ENCODE data around the gene MORN5. TPM values are rescaled to one million over a fixed set of nuclear protein-coding genes. Genes with fewer than 3 reads are reported as not detected.

Gene MORN5
- total and polyA plus RNA-seq, 2 experiments from 2014 or later, result not detected

GRCh38 chr9:122118343-122119165 is 41.2 kb upstream of the MORN5 start (continued):
- no peak for TF ChIP-seq ZNF462 (CRISPR knock-in tag; IDR thresholded peaks at IDR 0.05)
- no peak for TF ChIP-seq EZH2 (IDR thresholded peaks at IDR 0.05; ENCODE audit: low read depth, unreplicated experiment)
- no peak for TF ChIP-seq JUNB (IDR thresholded peaks at IDR 0.05; ENCODE audit: unreplicated experiment)
- no peak for TF ChIP-seq CTCF (conservative IDR thresholded peaks at IDR 0.05; ENCODE audit: low read depth in 2 of 2)
- no peak for TF ChIP-seq ZNF114 (CRISPR knock-in tag; IDR thresholded peaks at IDR 0.05)
- no peak for TF ChIP-seq ZNF331 (CRISPR knock-in tag; IDR thresholded peaks at IDR 0.05; ENCODE audit: low read depth)
- TF ChIP-seq POLR2AphosphoS5 (IDR thresholded peaks at IDR 0.05; ENCODE audit: low read depth), result no peak
- TF ChIP-seq STAT1 (IDR thresholded peaks at IDR 0.05; ENCODE audit: unreplicated experiment), result no peak
- no peak for TF ChIP-seq ETS1 (IDR thresholded peaks at IDR 0.05)
- no peak for TF ChIP-seq NANOG (IDR thresholded peaks at IDR 0.05; ENCODE audit: borderline replicate concordance)
